HG03196 (cell line): ENCODE data around the gene MYOM3.

Experiments used
- ATAC-seq: cut with Tn5 transposase; IDR thresholded peaks from one replicate; pipeline ENCODE4 v1.9.1; 2021; ENCODE audit not compliant: unreplicated experiment

MYOM3 gene

GRCh38 chr1:24117132-24117531 is 5.2 kb upstream of the MYOM3 start:
- ATAC-seq: no peak

DNA sequence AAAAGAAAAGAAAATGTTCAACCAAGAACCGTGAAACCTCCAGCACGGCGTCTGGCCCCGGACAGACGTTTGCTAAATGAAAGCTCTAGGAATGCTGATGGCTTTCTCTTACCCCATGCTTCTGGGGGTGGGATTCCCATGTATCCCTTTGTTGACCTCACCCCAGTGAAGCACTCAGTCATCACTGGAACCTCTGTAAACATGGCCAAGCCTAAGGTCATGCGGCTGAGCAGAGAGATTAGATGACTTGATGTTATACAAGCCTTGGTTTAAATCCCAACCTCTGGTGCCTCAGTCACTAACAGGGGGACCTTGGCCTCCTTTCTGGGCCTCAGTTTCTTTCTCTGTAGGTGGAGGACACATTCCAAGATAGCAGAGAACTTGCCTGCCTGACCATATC is 2.8 kb upstream of the MYOM3 start:
- no peak for ATAC-seq

DNA sequence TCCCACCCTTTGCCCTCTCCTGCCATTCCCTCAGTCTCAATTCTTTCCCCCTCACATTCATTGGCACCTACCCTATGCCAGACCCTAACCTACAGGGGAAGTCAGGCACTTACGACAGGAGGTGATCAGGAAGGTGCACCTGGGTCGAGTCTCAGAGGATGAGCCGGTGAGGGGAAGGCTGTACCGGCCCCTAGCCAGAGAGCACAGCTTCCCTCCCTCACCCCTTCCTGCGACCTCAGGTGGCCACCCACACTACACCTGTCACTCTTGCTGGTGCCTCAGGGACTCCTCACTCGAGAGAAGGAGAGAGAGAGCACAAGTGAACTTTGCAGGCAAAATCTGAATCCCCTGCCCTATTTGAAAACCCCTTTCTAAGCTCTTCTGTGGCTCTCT is 1.7 kb upstream of the MYOM3 start:
- no peak for ATAC-seq

DNA sequence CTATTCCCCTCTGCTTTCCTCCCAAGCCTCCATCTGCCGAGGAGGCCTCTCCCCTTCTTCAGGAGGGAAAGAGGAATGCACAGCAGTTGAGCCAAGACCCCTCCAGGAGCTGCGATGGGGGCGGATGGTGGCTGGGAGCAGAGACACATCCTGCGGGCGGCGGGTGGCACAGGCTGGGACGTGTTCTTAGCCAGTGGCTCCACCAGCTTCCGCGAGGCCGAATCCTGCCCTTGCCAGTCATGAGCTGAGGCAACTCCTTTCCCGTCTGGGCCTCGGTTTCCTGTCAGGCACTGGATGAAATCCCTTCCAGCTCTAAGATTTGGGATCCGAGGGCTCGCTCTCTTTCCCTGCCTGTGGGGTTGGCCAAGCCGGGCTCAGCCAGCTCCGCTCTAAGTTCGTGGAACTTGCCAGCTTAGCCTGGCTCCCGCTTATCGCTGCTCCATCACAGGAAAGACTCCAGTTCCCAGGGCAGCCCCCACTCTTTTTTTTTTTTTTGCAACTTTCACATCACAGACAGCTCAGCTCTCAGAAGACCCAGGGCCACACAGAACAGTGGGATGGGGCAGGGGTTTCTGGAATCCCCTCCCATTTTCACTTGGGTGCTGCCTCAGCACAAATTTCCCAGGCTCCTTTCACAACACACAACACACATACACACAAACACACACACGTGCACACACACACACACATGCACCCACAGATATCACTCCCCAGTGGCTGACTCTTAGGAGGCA is 506 bp downstream of the MYOM3 start:
- ATAC-seq: no peak

GRCh38 chr1:24110642-24111261 is 1.2 kb downstream of the MYOM3 start:
- no peak for ATAC-seq

GRCh38 chr1:24109686-24110475 is 2.1 kb downstream of the MYOM3 start:
- no peak for ATAC-seq

DNA sequence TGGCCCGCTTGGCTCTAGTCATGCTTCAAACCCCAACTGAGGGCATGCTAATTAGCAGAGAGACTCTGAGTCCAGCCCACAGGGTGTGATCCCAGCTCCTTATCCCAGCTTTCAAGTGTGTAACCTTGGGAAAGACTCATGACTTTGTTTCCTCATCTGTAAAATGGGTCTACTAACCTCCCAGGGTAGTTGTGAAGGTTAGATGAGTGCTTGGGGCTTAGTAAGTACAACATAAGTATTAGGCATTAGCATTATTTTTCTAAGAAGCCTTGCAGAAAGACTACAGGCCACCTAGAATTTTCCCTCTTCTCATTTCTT is 2.8 kb downstream of the MYOM3 start:
- ATAC-seq: no peak

GRCh38 chr1:24108334-24109165 is 3.4 kb downstream of the MYOM3 start:
- ATAC-seq: no peak

DNA sequence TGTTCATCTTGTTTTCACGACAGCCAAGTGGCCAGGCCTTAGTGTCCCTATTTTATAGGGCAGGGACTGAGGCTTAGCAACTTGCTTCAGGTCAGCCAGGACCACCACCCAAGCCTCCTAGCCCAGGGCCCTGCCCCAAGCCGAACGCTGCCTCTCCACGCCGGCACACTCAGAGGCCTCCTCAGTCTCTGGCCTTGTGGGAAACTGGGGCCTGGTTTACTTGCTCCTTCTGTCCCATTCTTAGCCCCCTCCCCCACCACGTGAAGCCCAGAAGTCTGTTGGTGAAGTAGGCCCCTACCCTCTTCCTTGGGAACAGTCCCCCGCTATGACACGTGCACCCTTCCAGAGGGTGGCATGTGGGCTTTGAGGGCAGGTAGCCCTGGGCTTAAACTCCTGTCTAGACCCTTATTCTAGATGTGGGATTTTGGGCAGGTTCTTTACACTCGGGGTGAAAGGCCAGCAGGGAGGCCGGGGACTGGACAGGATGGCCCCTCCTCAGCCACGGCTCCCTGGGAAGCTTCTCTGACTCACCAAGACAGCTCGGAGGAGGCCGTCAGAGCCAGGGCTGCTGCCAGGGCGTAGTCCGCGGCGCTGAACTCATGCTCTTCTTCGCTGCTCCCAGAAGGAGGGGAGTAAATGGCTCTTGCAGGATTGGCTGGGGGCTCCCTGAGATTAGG is 4.3 kb downstream of the MYOM3 start:
- no peak for ATAC-seq

- ATAC-seq: no peak
Measured at GRCh38 chr1:24105368-24106160, 6.4 kb downstream of the MYOM3 start.

GRCh38 chr1:24104854-24105253 is 7.1 kb downstream of the MYOM3 start:
- ATAC-seq: no peak

DNA sequence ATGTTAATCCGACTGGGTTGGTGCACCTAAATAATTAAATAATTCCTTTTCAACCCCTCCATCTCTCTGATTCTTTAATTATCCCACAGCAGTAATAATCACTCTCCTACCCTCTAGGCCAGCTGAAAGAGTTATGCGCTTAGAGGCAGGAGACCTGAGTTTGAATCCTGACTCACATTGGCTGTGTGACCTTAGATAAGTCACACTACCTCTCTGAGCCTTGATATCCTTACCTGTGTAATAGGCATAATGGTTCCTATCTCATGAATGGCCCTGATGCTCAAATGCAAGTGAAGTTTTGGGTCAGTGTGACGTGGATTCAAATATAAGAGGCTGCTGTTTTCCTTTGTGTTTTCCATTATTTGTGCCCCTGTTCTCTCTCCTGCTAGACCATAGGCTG is 8.1 kb downstream of the MYOM3 start:
- no peak for ATAC-seq

GRCh38 chr1:24103408-24103807 is 8.5 kb downstream of the MYOM3 start:
- ATAC-seq: no peak

DNA sequence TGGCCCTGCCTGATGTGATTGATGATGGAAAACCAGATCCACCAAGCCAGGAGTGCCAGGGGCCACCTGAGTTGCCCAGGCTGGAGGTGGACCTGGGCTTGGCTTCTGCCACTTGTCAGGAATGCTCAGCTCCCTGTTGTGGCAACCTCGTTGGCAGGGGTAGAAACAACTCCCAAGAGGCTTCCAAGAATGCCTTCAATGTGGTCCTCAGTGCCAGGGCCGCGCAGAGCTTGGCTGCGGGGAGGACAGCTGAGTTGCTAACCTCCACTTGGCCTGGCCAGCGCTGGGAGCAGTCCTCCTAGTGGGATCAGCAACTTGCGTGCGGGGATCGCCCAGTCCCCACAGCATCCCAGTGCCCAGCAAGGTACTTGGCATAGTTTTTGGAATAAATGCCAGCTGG is 9.0 kb downstream of the MYOM3 start:
- no peak for ATAC-seq

DNA sequence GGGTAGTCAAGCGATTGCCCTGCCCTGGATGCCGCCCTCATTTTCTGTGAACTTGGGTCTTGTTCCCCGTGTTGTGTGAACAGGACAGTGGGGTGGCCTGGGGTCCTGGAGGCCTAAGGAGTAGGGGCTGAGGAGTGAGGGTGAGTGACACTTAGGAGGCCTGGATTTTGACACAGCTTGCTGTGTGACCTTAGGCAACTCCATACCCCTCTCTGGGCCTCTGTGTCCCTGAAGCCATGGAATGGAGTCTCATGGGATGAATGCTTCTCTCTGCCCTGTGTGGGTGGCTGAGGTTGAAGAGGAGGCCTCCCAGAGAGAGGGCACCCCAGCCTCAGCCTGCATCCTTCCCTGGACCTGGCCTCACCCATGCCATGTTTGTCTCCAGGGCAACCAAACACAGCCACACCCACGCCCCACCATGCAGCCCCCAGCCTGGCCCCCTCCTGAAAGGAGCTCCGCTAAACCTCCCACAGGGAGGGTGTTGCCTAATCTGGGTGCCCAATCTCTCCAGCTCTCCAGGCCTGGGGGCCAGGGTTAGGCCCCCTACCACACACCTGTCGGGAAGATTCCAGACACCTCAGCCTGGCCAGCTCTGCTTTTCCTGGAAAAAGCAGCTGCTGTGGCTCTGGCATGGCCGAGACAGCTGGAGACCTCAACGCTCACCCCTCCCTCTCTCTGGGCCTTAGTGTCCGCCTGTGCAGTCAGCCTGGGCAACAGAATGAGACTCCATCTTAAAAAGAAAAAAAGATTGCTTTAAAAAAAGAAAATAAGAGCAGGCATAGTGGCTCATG is 9.9 kb downstream of the MYOM3 start:
- ATAC-seq: no peak

DNA sequence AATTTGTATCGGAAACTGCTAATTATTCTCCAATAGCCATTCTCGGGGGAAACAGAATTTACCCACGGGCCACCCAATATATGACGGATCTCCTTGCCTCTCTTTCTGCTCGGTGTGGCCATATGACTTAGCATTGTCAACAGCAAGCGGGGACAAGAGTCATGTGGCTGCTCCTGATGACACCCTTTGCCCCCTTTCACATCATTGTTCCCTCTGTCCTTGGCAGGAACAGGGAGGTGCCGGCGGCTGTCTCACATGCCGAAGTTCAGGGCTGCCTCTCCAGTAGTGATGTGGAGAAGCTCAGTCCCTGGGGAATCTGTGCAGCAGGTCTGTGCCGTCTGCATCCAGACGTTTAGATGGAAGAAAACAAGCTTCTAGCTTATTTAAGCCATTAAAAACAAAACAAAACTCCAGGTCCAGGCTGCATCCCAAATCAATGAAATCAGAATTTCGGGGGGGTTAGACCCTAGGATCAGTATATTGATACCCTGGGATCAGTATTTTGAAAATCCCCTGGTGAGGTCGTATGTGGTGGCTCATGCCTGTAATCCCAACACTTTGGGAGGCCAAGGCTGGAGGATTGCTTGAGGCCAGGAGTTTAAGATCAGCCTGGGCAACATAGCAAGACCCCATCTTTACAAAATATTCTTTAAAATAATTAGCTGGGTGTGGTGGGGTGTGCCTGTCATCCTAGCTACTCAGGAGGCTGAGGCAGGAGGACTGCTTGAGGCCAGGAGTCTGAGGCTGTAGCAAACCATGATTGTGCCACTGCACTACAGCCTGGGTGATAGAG is 10.8 kb downstream of the MYOM3 start:
- no peak for ATAC-seq

DNA sequence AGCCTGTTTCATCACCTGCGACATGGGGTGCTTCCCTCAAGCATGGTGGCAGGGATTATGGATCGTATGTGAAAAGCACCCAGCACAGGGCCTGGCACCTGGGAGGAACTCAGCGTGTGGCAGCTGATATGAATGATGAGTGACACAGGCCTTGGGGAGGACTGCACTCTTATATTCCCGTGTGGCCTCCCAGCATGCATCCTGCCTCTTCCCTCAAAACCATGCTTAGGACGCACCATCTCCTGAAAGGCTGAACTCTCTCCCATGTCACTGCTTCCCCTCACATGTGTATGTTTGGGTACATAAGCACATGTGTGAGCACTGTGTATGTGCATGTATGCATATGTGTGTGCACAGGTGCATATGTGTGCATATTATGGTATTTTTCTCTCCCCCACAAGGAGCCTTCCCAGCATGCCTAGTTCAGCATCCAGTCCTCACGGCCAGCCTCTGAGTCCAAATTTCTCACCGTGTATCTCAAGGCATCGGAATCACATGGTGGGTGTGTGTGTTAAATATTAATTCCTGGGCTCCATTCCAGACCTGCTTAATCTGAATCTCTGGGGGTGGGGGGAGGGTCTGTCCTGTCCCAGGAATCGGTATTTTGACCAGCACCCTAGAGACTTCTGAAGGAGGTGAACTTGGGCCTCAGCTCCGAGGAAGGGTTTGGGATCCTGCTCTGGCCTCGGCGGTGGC is 12.8 kb downstream of the MYOM3 start:
- no peak for ATAC-seq

DNA sequence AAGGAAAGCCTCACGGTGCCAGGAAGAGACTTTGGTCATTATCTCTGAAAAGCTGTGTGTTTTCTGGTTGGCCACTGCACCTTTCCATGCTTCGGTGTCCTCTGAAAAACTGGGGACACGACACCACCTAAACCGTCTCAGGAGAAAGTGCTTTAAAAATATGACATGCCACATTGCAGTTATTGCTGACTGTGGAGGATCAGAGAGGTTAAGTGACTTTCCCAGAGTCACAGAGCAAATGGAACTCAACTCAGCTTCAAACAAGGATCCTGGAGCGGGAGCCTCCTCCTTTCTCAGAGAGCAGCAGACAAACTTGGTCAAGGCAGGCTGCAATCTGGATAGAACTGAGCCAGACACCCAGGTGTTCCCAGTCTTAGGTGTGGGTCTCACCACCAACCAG is 13.8 kb downstream of the MYOM3 start:
- ATAC-seq: no peak
